ENCODE results near the gene ING3.
"Not testable (repeated sequence)": the region's sequence is repeated elsewhere in the genome, so short reads cannot be mapped to it uniquely, and the experiment has no call there.

Gene ING3

GRCh38 chr7:120951826-120952225 lies 1.2 kb downstream of the ING3 start:
- no peak for DNase-seq

GRCh38 chr7:120955577-120956149 lies 5.1 kb downstream of the ING3 start:
- no peak for DNase-seq

GRCh38 chr7:120959929-120960484 lies 9.4 kb downstream of the ING3 start:
- DNase-seq = no peak

GRCh38 chr7:120960714-120961113 lies 10.1 kb downstream of the ING3 start:
- DNase-seq = no peak

- DNase-seq = no peak
Measured at GRCh38 chr7:120961638-120962173, 11.1 kb downstream of the ING3 start.

- DNase-seq = no peak
Measured at GRCh38 chr7:120964088-120964487, 13.5 kb downstream of the ING3 start.

- no peak for DNase-seq
Measured at GRCh38 chr7:120966961-120967360, 16.4 kb downstream of the ING3 start.

DNA sequence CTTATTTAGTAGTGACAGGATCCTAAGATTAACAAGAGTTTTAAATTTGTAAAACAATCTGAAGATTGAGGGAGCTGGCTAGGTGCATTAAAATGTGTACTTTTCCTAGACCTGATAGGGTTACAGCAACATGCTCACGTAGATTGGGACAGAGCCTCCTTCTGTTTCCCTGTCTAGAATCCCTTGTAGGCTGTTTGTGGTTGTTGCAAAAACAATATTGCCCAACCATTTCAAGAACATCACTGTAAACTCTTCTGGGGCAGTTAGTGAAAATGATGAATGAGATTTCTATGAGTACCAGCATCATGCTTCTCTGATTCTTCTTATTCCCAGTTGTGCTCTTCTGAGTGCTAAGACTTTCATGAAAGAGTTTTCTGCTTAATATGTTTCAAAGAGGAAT lies 23.3 kb downstream of the ING3 start:
- no peak for DNase-seq

DNA sequence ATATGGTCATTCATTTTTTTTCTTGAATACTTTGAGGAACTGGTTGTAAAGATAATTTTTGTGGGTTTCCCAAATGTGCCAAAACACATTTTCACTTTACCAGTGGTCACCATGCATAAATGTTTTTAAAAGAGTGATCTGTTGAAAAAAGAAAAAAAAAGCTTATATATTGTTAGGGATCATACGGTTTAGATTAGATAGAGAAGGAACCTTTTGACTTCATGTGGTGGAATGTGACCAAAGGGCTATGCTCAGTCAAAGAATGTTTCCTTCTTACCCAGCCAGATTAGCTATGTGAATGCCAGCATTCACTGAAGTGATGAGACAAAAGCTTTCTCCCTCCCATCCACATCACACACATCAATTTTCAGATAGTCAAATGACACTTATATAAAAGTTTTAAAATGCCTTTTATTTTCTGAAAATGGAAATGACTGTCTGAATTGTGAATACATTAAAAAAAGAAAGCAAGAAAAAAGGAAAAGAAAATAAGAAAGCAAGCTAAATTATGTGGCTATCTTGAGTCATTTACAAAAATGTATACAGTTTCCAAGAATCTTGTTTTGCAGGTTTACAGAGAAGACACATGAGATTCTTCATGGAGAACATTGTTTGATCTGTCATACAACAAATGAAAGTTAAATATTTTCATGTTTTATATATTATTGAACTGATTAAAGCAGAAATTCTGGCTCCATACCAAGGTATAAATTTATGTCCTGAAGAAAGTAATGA lies 29.4 kb downstream of the ING3 start:
- no peak for DNase-seq

DNA sequence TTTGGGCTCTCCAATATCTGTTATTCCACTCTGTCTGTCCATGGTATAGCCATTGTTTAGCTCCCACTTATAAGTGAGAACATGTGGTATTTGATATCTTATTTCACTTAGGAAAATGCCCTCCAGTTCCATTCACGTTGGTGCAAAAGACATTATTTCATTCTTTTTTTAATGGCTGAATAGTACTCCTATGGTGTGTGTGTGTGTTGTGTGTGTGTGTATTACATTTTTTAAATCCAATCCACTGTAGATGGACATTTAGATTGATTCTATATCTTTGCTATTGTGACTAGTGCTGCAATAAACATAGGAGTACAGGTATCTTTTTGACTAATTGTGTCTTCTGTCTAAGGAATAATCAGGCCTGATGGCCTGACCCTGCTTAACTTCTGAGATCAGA lies 30.5 kb downstream of the ING3 start:
- no peak for DNase-seq

- DNase-seq = no peak
Measured at GRCh38 chr7:120981888-120982615, 31.5 kb downstream of the ING3 start.

DNA sequence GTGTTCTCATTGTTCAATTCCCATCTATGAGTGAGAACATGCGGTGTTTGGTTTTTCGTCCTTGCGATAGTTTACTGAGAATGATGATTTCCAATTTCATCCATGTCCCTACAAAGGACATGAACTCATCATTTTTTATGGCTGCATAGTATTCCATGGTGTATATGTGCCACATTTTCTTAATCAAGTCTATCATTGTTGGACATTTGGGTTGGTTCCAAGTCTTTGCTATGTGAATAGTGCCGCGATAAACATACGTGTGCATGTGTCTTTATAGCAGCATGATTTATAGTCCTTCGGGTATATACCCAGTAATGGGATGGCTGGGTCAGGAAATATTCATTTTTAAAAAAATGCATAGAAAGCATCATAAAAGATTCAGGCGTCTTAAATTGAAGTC lies 33.0 kb downstream of the ING3 start:
- DNase-seq = not testable (repeated sequence)

GRCh38 chr7:120984406-120984805 lies 33.8 kb downstream of the ING3 start:
- no peak for DNase-seq

- DNase-seq = no peak
Measured at GRCh38 chr7:120985130-120985758, 34.7 kb downstream of the ING3 start.

GRCh38 chr7:120985839-120986238 lies 35.3 kb downstream of the ING3 start:
- no peak for DNase-seq

DNA sequence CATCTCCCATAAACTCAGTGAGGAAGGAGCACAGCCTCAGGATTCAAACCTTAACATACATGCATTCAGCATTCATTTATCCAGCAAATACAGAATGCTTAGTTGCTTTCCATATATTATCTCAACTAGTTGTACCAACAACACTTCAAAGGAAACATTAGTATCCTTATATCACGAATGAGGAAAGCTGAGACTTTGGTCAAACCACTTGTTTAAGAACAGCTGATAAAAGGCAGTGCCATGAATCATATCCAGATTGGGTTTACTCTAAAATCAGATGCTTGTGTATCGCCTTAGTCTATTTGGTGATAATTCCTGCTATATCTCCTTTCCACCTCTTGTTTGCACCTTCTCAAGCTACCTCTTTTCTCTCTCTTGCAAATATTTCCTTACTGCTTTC lies 36.1 kb downstream of the ING3 start:
- no peak for DNase-seq

DNA sequence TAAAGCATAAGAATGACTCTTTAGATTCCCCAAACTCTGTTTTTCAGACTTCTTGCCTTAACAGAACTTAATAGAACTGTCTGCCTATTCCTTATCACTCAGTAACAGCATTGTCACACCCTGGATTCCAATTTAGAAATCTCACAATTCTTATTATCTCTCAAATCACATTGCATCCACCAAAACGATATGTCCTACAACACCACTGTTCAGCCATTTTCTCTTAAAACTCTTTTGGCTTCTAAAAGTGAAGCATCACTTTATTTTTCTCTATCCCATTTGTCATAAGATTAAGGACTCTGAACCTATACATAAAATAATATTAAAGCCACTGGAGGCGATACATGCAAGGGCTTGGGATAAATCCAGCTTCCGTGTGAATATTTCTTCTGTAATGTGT lies 36.7 kb downstream of the ING3 start:
- no peak for DNase-seq

DNA sequence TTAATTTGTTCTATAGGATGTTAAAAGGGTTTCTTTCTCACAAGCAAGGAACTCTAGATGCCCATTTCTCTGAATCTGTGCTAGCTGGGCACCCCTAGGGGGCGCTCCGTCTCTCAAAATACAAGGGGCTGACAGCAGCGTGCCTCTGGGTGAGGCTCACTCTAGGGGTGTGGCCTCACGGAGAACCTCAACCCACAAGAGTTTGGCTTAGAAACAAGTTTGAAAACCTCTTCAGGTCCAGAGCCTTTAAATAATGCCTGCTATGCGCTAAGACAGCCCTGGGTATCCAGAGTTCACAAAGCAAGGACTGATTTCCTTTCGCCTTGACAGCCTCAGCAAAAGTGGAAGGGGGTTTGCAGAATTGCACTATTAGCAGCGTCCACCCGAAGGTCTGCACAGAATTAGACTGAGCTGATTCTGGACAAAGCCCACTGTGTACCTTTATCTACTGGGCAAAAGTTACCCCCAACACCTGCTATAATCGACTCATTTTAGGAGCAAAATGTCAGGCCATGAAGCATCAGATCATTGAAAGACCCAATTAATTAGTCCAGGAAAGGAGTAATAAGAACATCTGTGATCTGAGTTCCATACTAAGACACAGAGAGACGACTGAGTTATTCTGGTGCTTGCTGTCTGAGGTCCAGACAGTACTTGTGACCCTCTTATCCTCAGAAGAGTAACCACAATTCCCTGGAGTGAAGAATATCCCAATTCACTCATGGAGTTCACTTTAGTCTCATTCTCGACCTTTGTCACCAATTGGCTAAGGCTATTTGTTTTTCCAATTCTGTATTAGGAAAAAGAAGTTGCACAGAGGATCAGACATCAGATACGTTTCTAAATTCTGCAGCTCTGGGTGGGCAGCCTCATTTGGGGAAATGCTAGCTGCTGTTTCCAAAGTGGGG lies 37.4 kb downstream of the ING3 start:
- DNase-seq = peak; percentile 88

DNA sequence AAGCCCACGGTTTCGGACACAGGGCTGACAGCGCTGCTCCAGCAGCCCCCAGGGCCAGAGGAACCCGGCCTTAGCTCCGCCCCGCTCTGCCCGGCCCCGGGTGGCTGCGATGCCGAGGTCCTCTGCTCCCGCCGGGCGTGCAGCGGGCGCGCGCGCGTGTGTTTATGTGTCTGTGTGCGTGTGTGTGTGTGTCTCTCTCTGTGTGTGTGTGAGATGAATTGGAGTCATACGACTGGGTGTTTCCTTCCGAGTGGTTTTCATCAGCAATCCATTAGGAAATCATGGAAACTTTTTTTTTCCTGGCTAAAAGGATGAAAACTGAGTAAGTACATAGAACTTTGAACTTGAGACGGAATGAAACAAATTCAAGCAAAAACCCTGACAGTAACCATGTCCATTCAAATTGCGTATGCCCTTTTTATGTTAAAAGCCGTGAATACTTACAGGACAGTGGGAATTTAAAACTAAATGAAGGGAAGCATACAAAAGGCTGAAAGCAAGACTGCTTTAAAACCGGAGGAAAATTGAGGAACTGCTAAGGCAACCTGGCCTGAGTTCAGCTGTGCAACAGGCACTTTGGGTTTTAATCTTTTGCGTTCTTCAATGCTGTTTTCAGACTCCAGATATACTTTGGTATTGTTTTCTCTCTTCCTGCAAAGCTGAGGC lies 38.1 kb downstream of the ING3 start, which contains the start of gene CPED1:
CPED1 (plus strand) TSS at position 121 of the 666 bp plus-strand sequence. CDS start 911 bp downstream, outside the sequence.
- peak; percentile 65 for DNase-seq

DNA sequence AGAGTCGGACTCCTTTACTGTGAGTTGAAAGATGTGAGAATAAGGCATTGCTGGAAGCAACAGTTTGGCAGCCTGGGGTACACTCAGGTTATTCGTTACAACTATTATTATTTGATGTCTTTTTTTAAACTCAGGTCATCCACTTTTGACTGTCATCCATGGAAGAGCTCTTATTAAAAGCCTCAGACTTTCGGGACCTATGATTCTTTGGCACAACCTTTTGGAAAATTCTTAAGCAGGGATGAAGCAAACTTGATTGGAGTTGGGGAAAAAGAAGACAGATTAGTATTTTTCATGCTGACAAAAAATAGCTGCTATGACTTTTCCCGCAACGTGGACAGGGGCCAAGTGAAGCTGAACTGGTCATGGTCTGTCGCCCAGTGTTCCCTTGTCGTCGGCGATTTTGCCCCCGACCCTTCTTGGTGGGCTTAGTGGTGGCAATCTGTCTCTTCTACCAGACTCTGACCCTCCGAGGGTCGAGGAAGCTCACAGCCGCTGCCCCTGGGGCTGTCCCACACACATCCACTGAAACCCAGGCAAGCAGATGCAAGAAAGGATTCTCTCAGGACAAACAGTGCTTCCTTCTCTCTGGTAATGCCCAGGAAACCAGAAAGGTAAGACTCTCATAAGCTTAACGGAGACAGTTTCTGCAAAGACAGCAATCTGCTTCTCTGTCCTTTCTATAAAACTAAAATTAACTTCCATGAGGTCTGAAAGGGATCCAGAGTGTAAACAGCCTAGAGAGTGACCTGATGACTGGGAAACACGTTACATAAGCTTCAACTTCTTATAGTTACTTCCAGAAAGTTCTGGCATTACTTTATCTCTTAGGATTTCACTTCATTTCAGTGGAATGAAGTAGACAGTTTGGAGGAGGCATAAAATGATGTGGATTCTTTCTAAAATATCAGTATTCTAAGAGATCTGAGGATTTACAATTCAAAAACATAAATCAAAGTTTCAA lies 39.0 kb downstream of the ING3 start:
- DNase-seq = no peak
